ENCODE measurements around the gene PRCP. TPM values are rescaled to one million over a fixed set of nuclear protein-coding genes. Genes with fewer than 3 reads are reported as not detected.

Gene PRCP
- total and polyA plus RNA-seq, 2 donors (not counting 1 experiment from before 2014, with no cell fraction given): 24.6 to 37.7 TPM

GRCh38 chr11:82898241-82898640 is 2.0 kb downstream of the PRCP start:
- Histone ChIP-seq H3K4me3 (ENCODE audit: control extremely low read depth in 1 of 5, extremely low read depth in 1 of 5, insufficient read depth in 1 of 5, low read depth in 2 of 5, low read length in 4 of 5) (no peak overlapping the region), H3K36me3 (replicated peaks in 1 of 2; ENCODE audit: control extremely low read depth in 1 of 2, control insufficient read depth in 1 of 2, extremely low read depth in 1 of 2, insufficient read depth in 2 of 2, low read length in 1 of 2) (peaks cover 0 to 2% of the 10 kb centered on the region in 2 experiments), H3K9ac (ENCODE audit: low read length) (no peak overlapping the region), H2AFZ (ENCODE audit: insufficient read depth, low read depth, low read length, poor library complexity, severe bottlenecking) (no peak overlapping the region), H3K27ac (ENCODE audit: low read length in 2 of 2) (peak overlapping the region in 1 of 2 donors; percentile 35), H3K4me1 (ENCODE audit: control insufficient read depth in 2 of 2, insufficient read depth in 2 of 2, low read length in 2 of 2) (peaks cover 63 to 64% of the 10 kb centered on the region in 2 donors), H3K9me3 (ENCODE audit: control extremely low read depth in 1 of 3, control insufficient read depth in 2 of 3, insufficient read depth in 1 of 3, low read length in 2 of 3) (peaks cover 0 to 5% (median 5%) of the 10 kb centered on the region in 3 donors), H3K79me2 (ENCODE audit: control insufficient read depth, insufficient read depth, low read length) (peaks cover 52% of the 10 kb centered on the region), H3K4me2 (replicated peaks; ENCODE audit: low read depth, low read length, poor library complexity, severe bottlenecking) (peak overlapping the region; percentile 83), H3K27me3 (replicated peaks in 1 of 4; ENCODE audit: control extremely low read depth in 1 of 4, control insufficient read depth in 3 of 4, insufficient read depth in 4 of 4, low read length in 3 of 4) (no peaks in the 10 kb centered on the region), H4K20me1 (ENCODE audit: control insufficient read depth, insufficient read depth, low read length, poor library complexity, severe bottlenecking) (peaks cover 4% of the 10 kb centered on the region)
- WGBS (ENCODE audit: insufficient coverage): no CpG with 5 or more reads among the region's 1 CpG
- H3K4me3 Mint-ChIP-seq: peak overlapping the region; percentile 63
- intact Hi-C loops (cut with micrococcal nuclease): no loop called here
- H3K9me3 Mint-ChIP-seq (ENCODE audit: insufficient read depth): no peaks in the 10 kb centered on the region
- POLR2A ChIA-PET: no interaction called here
- DNase-seq (no peak), ATAC-seq (ENCODE audit: low read depth) (no peak)
- no peak for TF ChIP-seq EZH2 (IDR thresholded peaks at IDR 0.05; ENCODE audit: borderline replicate concordance, insufficient read depth, low read depth, low read length, poor library complexity, severe bottlenecking)
- no peak for TF ChIP-seq CTCF (IDR thresholded peaks at IDR 0.05)
- peaks cover 68% of the 10 kb centered on the region for H3K4me1 Mint-ChIP-seq
- CTCF ChIA-PET: interaction anchor here (0.9 to 12.3 kb wide), 4 partner anchors 30 to 395 kb away, joined by 3 to 135 read pairs (median 36); no protein-coding TSS in a partner anchor
- H3K27me3 Mint-ChIP-seq: no peaks in the 10 kb centered on the region
- peak overlapping the region; percentile 39 for H3K27ac Mint-ChIP-seq

- Histone ChIP-seq H3K27ac (ENCODE audit: low read length in 2 of 2) (peak overlapping the region; percentile 49 to 98), H3K27me3 (replicated peaks in 1 of 4; ENCODE audit: control extremely low read depth in 1 of 4, control insufficient read depth in 3 of 4, insufficient read depth in 4 of 4, low read length in 3 of 4) (no peaks in the 10 kb centered on the region), H3K9ac (ENCODE audit: low read length) (no peak overlapping the region), H3K79me2 (ENCODE audit: control insufficient read depth, insufficient read depth, low read length) (peaks cover 65% of the 10 kb centered on the region), H3K36me3 (replicated peaks in 1 of 2; ENCODE audit: control extremely low read depth in 1 of 2, control insufficient read depth in 1 of 2, extremely low read depth in 1 of 2, insufficient read depth in 2 of 2, low read length in 1 of 2) (peaks cover 0 to 2% of the 10 kb centered on the region in 2 experiments), H2AFZ (ENCODE audit: insufficient read depth, low read depth, low read length, poor library complexity, severe bottlenecking) (no peak overlapping the region), H4K20me1 (ENCODE audit: control insufficient read depth, insufficient read depth, low read length, poor library complexity, severe bottlenecking) (peaks cover 4% of the 10 kb centered on the region), H3K4me1 (ENCODE audit: control insufficient read depth in 2 of 2, insufficient read depth in 2 of 2, low read length in 2 of 2) (peaks cover 58 to 67% of the 10 kb centered on the region in 2 donors), H3K9me3 (ENCODE audit: control extremely low read depth in 1 of 3, control insufficient read depth in 2 of 3, insufficient read depth in 1 of 3, low read length in 2 of 3) (peaks cover 0 to 5% (median 5%) of the 10 kb centered on the region in 3 donors), H3K4me3 (ENCODE audit: control extremely low read depth in 1 of 5, extremely low read depth in 1 of 5, insufficient read depth in 1 of 5, low read depth in 2 of 5, low read length in 4 of 5) (peak overlapping the region in 1 of 5 experiments; percentile 47), H3K4me2 (replicated peaks; ENCODE audit: low read depth, low read length, poor library complexity, severe bottlenecking) (peak overlapping the region; percentile 69)
- Mint-ChIP-seq H3K4me3 (peak overlapping the region; percentile 62), H3K9me3 (ENCODE audit: insufficient read depth) (no peaks in the 10 kb centered on the region), H3K4me1 (peaks cover 61% of the 10 kb centered on the region), H3K27ac (peak overlapping the region; percentile 93), H3K27me3 (no peaks in the 10 kb centered on the region)
- DNase-seq (no peak), ATAC-seq (ENCODE audit: low read depth) (no peak)
- CTCF ChIA-PET: interaction anchor here (0.5 to 4.1 kb wide), 9 partner anchors 8 to 556 kb away, joined by 3 to 33 read pairs (median 4); no protein-coding TSS in a partner anchor
- TF ChIP-seq EZH2 (IDR thresholded peaks at IDR 0.05; ENCODE audit: borderline replicate concordance, insufficient read depth, low read depth, low read length, poor library complexity, severe bottlenecking): no peak
- no peak for TF ChIP-seq CTCF (IDR thresholded peaks at IDR 0.05)
- WGBS (ENCODE audit: insufficient coverage): 72% methylated on average over 3 of the region's 6 CpGs
- intact Hi-C loops (cut with micrococcal nuclease): no loop called here
- POLR2A ChIA-PET: interaction anchor here (0.8 to 1.0 kb wide), 2 partner anchors 167 to 298 kb away, joined by 3 to 6 read pairs; partner anchors contain the start of gene ANKRD42
Measured at GRCh38 chr11:82896183-82896582, 4.0 kb downstream of the PRCP start.

All from B cell (primary cell).